K562 (cell line): ENCODE measurements around the gene NDUFAF4. TPM values are rescaled to one million over a fixed set of nuclear protein-coding genes. Genes with fewer than 3 reads are reported as not detected.
A peak's percentile ranks its signal among the peaks of the same experiment; 100 is the strongest.

ENCODE experiments used
- CBFA2T3 ChIP-seq: fragments of 450-650 bp; IDR thresholded peaks from 2 replicates; pipeline ENCODE4 v1.6.1; 2017
- MGA ChIP-seq: fragments of 450-650 bp; IDR thresholded peaks from 2 replicates; pipeline ENCODE4 v1.6.1; 2016; ENCODE audit warnings: mild to moderate bottlenecking, moderate library complexity
- SMAD3 ChIP-seq: fragments of 450-650 bp; formaldehyde crosslinking; conservative IDR thresholded peaks from 2 replicates; pipeline ENCODE4 v1.4.0; 2020; ENCODE audit warnings: mild to moderate bottlenecking
- ZBTB40 ChIP-seq, 2 experiments: fragments of 450-650 bp in 1 of 2; sonication (generic) in 1 of 2; formaldehyde crosslinking in 1 of 2; IDR thresholded peaks; 2 replicates each; pipeline versions ENCODE4 v1.7.1 to v1.9.0; 2016 to 2022; ENCODE audit warnings: inconsistent platforms in 1 of 2, mild to moderate bottlenecking in 1 of 2, missing genetic modification reagents in 1 of 2
- polyA plus RNA-seq, 8 experiments: library from polyadenylated mRNA; depleted of rRNA in 4 of 8; stranded (reverse) in 5 of 8; unstranded in 3 of 8; fragments of >200 nt; fragmentation: Nextera tagmentation in 2 of 8; fragmentation: Illumina TruSeq in 1 of 8; extraction: Ambion mirVana in 2 of 8; extraction: Trizol in 1 of 8; gene quantifications; 2 replicates each; pipeline versions ENCODE4 v1.2.1 to v1.2.3, GENCODE V29; 2011 to 2014; ENCODE audit warnings: inconsistent platforms in 1 of 8, missing spikeins in 1 of 8
- total RNA-seq, 7 experiments: library from RNA; depleted of rRNA in 6 of 7; stranded (reverse); fragments of >200 nt in 6 of 7; fragmentation: Illumina TruSeq in 2 of 7; extraction: Trizol in 2 of 7; gene quantifications; 2 replicates each; pipeline versions ENCODE4 v1.2.1 to v1.2.3, GENCODE V29; 2011 to 2021; ENCODE audit warnings: low replicate concordance in 1 of 7
- TF ChIP-seq, protein P1 (sequence below): sonication (generic); formaldehyde crosslinking; IDR thresholded peaks from 2 replicates; pipeline ENCODE4 v1.5.0; 2020; ENCODE audit warnings: missing genetic modification reagents

NDUFAF4 gene
- total and polyA plus RNA-seq, 9 of the 15 experiments (the other 6 are each of a cell fraction or from before 2014, with no cell fraction given), result 45.0 to 418 (median 136) TPM

DNA sequence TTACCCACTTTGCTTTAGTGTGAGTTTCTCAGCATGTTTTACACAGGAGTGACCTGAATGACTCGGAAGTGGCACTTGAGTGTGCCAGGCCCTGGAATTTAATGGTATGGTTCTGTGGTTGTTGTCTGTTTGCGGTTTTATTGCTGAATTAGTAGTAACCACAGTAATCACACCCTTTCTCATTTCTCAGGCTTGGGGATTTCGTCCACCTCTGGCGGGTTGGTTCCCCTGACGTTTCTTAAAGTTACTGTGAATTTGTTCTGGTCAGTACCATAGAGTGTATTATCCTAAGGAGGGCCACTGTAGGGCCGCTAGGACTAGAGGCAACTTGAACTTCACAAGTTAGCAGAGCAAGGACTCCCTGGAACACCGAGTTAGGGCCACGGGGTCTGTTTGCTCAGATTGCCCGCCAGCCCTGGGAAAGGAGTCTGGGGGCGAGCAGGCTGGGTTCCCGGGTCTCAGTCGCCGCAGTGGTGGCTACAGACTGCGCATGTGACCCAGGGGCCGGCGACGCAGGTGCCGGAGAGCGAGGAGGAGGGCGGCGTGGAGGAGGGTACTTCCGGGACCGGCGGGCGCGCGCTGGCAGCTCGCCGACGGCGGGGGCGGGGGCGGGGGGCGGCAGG lies 26.3 kb upstream of the NDUFAF4 start (continued):
- TF ChIP-seq MGA (peak; percentile 78), SMAD3 (CRISPR knock-in tag) (no peak), ZBTB40 (IDR thresholded peaks at IDR 0.05) (0 out of 2 replicates have a peak, but pooled peaks have one; percentile 26), ZBTB40 (CRISPR knock-in tag; IDR thresholded peaks at IDR 0.05) (no peak), CBFA2T3 (peak; percentile 7; the same call in 1 of the 2 replicates)
- TF ChIP-seq, protein P1, sequence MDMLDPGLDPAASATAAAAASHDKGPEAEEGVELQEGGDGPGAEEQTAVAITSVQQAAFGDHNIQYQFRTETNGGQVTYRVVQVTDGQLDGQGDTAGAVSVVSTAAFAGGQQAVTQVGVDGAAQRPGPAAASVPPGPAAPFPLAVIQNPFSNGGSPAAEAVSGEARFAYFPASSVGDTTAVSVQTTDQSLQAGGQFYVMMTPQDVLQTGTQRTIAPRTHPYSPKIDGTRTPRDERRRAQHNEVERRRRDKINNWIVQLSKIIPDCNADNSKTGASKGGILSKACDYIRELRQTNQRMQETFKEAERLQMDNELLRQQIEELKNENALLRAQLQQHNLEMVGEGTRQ, result peak; percentile 82
